Activated CD4-positive, alpha-beta T cell treated with anti-CD3 and anti-CD28 coated beads, Interleukin-2, amount 50 U/mL, for 4 hours (primary cell): ENCODE data around the gene NFAT5.
"Not testable (repeated sequence)": the region's sequence is repeated elsewhere in the genome, so short reads cannot be mapped to it uniquely, and the experiment has no call there.

Source experiments
- DNase-seq, 2 experiments: peaks; one replicate each; pipeline ENCODE4 v3.0.0-alpha.2; 2020

NFAT5 gene

GRCh38 chr16:69595127-69596036 is 29.6 kb downstream of the NFAT5 start:
- DNase-seq = no peak

- no peak for DNase-seq
These were observed 31.0 kb downstream of the NFAT5 start for GRCh38 chr16:69596801-69597200.

- DNase-seq = no peak
These were observed 32.3 kb downstream of the NFAT5 start for GRCh38 chr16:69598045-69598444.

GRCh38 chr16:69599731-69600130 is 34.0 kb downstream of the NFAT5 start:
- no peak for DNase-seq

GRCh38 chr16:69600202-69600601 is 34.4 kb downstream of the NFAT5 start:
- DNase-seq = no peak

- no peak for DNase-seq
These were observed 35.5 kb downstream of the NFAT5 start for GRCh38 chr16:69601250-69601649.

GRCh38 chr16:69606985-69607384 is 41.2 kb downstream of the NFAT5 start:
- no peak for DNase-seq

GRCh38 chr16:69607674-69608073 is 41.9 kb downstream of the NFAT5 start:
- no peak for DNase-seq

- DNase-seq = no peak
These were observed 44.6 kb downstream of the NFAT5 start for GRCh38 chr16:69610356-69610755.

GRCh38 chr16:69611103-69611640 is 45.4 kb downstream of the NFAT5 start:
- DNase-seq = no peak

GRCh38 chr16:69613378-69614154 is 47.8 kb downstream of the NFAT5 start:
- no peak for DNase-seq

- DNase-seq = no peak
These were observed 49.8 kb downstream of the NFAT5 start for GRCh38 chr16:69615528-69615927.

GRCh38 chr16:69616082-69616481 is 50.3 kb downstream of the NFAT5 start:
- no peak for DNase-seq

GRCh38 chr16:69618307-69618706 is 52.5 kb downstream of the NFAT5 start:
- no peak for DNase-seq

- no peak for DNase-seq
These were observed 53.0 kb downstream of the NFAT5 start for GRCh38 chr16:69618721-69619120.

- DNase-seq = no peak
These were observed 53.7 kb downstream of the NFAT5 start for GRCh38 chr16:69619514-69619913.

- no peak for DNase-seq
These were observed 54.8 kb downstream of the NFAT5 start for GRCh38 chr16:69620573-69620972.

GRCh38 chr16:69621225-69621624 is 55.5 kb downstream of the NFAT5 start:
- DNase-seq = no peak

GRCh38 chr16:69626256-69626655 is 60.5 kb downstream of the NFAT5 start:
- DNase-seq = no peak

- no peak for DNase-seq
These were observed 67.1 kb downstream of the NFAT5 start for GRCh38 chr16:69632828-69633227.

- no peak for DNase-seq
These were observed 67.6 kb downstream of the NFAT5 start for GRCh38 chr16:69633375-69633774.

- DNase-seq = not testable (repeated sequence)
These were observed 70.9 kb downstream of the NFAT5 start for GRCh38 chr16:69636563-69637146.

GRCh38 chr16:69637206-69637865 is 71.6 kb downstream of the NFAT5 start:
- not testable (repeated sequence) for DNase-seq
